CMK (cell line): ENCODE measurements around the gene BTC.
"Not testable (repeated sequence)": the region's sequence is repeated elsewhere in the genome, so short reads cannot be mapped to it uniquely, and the experiment has no call there.

Source experiments
- DNase-seq: peaks from one replicate; pipeline ENCODE4 v3.0.0-alpha.2; 2010; ENCODE audit warnings: low read depth

Gene BTC

DNA sequence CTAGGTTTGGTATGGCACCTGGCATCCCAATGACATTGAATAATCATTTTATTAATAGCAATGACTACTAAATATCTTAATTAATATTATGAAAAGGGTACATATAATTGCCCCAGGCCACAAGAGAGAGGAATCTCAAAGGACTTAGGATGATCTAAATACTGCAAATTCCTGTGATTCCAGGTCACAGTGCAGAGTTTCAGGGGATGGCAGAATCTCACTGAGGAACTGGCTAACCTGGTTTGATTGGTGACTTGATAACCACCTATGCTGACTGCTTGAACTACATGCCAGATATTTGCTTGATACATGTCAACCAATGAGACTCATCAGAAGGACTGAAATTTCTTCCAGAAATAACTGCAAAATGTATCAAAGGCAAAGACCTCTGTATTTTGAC, 37.2 kb downstream of the BTC start:
- no peak for DNase-seq

DNA sequence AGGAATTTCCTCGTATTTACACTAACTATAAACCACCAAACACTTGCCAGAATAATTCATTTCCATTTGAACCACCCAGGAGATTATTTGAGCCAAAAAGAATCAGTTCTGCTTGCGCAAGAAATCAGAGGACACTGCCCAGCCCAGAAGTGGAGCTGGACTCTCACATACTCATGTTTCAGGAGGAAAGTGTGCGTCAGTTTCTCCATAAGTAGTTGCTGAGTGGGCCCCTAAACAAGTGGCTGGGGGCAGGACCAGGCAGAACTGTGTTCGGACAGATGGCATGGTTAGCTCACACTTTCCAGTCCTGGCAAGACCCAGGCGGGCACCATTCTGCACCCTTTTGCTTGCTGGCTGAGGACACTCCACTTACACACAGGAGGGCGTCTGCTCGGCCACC, 38.8 kb downstream of the BTC start:
- no peak for DNase-seq

DNA sequence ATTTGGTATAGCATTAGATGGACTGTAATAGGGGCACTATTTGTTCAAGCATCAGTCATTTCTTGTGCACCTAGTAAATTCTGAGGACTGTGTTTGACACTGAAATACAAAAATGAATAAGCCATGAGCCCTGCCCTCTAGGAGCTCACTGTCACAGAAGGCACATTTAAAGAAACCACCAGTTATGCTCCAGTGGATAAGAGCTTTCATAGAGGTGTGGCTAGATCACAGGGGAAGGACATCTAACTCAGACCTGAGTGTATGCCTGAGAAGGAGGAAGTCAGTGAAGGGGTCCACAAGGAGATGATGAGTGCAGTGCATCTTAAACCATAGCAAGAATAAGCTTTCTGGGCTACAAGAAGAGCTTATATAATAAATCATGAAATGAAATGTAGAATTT, 40.1 kb downstream of the BTC start:
- DNase-seq = no peak

DNA sequence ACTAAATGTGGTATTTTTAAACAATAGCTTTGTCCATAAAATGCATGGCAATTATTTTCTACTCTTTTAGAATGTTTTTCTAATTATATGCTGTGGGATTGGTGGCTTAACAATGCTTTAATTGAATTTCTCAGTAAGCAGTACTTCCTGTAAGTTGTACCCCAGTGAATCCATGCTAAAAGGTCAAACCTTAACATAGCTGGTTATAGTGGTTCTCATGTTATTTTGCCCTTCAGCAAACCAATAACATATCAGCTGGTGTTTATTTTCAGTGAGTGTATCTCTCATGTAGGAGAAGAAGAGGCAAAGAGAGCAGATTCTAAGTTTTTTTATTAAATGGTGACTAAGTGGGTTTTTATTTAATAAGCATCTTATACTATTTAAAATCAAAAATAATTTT, 41.5 kb downstream of the BTC start:
- DNase-seq = no peak

DNA sequence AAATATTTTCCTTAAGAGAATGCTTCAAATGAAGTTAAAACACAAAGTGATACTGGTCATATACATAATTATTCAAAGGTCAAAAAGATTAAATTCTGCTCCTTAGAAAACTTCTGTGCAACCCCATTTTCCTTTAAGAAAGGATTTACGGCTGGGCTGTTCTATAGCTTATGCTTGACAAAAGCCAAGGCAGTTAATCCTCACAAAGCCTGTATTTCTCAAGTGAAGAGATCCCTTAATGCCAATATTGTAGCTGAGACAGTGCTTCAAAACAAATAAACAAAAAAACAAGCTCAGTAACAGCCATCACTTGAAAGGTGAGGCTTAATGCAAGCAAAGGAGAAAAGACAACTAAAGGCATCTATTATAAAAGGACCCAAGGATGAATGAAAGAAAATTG, 42.5 kb downstream of the BTC start:
- DNase-seq = no peak

DNA sequence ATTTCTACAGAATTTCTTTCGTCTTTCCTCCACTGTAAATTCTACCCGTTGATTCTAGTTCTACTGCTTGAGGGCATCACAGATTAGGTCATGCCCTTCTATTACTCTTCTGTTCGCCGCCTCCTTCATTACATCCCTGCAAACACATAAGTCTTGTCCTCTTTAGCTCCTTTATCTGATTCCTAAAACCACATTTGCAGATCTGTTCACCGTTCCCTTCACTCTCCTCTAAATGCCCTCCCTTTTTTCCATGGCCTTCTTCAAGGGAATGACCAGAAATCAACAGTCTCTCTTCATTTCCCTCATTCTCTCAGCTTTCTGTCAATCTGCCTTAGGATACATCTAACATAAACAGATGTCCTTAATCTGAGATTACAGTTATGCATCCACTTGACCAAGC, 43.1 kb downstream of the BTC start:
- no peak for DNase-seq

DNA sequence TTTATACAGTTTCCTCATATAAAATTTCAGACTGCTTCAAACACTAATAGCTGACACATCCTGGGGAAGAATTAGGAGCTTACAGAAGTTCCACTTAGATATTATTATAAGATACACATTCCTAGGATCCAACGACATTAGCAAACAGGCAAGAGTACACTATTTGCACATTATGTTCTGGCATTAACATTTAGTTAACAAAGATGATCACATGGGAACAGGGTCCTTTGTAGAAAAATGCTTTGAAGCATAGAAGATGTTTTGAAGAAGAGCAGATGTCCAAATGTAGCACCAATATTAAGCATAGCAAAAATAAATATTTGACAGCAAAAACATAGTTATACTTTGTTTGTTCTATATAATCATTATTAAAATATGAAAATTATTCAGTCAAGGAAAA, 52.1 kb downstream of the BTC start:
- no peak for DNase-seq

DNA sequence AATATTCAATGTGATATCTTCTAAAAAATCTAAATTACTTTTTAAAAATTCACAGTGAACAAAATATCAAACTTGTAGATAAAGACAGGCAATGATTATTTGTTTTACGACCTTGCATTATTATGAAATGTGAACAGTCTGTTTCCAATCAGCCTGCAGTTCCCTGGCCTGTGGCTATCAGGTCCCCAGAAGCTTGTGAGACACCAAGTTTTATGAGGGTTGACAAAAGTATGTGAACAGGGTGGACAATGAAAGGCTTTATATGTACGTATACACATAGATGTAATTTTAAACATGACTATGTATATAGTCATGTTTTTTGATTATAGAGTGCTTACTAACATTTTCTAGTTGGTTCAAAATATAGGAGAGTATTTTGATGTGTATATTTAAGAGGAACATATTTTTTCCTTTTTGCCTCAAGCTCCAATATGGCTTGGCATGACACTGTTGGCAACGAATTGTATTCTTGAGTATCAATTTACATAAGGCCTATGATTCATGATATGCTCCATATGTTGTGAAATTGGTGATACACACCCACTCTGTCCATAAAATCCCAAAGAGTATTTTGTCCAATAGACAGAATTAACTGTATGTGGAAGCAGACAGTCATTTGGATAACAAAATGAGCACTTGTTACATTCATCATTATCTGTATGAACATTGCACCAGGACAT, 55.7 kb downstream of the BTC start:
- DNase-seq = no peak

DNA sequence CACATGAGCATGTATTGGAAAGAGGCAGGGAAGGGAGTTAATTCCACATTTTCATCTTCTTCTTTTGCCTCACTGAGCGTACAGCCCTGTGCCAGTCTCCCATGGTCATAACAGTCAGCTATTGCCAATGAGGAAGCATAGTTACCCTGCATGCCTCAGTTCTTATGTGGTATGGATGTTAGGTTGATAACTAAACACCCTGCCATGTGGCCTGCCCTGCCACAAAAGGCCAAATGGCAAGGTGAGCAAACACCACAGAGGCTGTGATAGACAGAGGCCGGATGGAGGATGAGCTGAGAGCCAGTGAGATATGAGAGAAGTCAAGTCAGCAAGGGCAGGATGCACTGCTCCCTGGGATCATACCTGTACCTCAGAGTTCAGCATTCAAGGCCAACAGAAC, 59.3 kb downstream of the BTC start:
- DNase-seq = no peak

DNA sequence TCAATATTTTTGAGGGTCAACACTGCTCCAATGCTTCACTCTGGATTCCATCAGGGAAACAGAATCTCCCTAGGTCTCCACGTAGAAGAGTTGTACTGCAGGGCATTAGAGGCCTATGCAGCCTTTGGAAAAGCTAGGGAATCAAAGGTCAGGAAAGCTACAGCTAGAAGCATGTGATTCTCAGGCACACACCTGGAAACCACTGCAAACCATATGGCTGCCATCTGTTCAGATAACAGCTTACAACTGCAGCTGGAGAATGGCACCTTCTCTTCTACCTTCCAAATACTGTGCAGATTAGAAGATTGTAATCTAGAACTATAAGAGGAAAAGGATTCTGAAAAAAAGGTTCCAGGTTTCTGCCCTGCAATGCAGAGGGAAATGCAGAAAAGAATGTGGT, 60.6 kb downstream of the BTC start:
- no peak for DNase-seq

DNA sequence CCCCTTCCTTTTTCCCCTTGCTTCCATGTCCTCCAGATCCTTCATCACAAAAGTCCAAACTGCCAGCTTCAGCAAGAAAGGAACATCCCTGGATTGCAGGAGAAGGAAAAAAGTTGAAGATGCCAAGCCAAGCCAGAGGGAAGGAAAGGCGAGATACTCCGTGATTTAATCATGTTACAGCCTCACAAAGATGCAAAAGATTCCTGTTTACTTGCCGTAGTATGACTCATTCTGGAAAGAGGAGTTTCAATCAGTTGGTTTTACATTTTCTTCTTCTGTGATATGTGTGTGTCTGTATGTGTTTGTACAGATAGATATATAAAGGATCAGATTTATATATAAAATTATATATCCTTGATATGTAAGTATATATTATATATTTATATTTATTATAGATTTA, 69.3 kb downstream of the BTC start:
- DNase-seq = no peak

DNA sequence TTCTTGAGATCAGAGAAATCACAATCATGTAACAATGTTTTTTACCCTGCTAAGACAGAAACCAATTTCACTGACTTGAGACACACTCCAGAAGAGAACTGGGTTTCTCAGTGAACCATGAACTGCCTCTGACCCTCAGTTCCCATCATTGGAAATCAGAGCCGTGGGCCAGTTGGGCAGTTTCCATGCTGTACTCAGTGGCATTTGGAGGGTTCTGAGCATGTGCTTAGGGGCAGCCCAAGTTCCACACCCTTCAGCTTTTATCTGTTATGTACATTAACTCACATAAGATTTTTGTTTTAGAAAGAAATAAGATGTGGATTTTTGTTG, 77.9 kb downstream of the BTC start:
- DNase-seq = no peak

DNA sequence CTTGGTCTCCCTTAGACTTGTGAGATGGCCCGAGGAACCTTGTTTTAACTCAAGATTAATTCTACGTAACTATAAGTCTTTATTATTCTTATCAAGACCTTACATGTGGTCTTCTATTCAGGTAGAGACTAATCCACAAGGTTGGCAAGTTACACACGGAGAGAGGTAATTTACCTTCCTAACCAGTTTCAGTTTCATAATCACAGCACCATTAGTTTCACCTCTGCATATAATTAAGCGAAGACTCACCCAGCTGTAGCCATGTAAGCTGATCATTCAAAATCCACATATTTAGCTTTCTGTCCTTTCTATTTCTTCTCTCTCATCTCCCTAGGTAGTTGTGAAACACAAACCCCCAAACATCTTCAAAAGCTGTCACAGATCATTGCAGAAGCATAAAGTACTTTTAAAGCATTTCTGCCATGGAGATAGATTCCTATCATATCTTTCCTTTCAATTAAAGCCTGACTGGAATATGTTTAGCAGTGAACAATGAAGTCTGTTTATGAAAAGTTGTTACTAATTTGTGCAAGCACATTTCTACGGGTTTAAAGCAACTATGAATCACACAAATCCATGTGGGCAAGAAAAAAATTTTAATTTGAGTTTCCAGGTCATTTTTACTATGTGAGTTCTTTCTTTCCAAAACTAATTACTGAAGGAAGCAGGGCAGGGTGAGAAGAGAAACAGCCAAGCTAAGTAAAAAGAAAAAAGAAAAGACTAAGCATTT, 78.5 kb downstream of the BTC start:
- no peak for DNase-seq

DNA sequence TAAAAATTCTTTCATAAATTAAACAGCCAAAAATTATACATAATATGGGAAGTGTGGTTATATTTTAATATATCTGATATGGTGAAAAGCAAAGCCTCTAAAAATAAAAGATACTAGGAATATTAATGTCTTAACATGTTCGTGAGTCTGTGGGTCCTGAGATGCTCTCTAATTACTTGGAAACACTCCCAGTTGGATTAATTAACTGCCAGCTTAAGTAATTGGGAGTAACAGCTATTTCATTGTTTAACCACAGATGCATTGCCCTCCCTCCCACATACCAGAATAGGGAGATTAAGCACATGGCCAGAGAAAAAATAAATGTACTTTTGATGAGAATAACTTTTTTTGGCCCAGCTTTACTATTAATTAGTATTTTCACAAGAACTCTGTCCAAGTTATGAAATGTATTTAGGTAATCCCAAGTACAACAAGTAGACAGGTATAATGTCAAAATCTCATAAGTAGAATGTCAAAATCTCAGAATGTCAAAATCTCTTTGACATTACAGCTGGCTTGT, 79.7 kb downstream of the BTC start:
- DNase-seq = no peak

DNA sequence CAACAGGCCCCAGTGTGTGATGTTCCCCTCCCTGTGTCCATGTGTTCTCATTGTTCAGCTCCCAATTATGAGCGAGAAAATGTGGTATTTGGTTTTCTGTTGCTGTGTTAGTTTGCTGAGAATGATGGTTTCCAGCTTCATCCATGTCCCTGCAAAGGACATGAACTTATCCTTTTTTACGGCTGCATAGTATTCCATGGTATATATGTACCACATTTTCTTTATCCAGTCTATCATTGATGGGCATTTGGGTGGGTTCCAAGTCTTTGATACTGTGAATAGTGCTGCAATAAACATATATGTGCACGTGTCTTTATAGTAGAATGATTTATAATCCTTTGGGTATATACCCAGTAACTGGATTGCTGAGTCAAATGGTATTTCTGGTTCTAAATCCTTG, 86.2 kb downstream of the BTC start:
- DNase-seq = not testable (repeated sequence)
